Vagina (tissue), 2 donors: Measurements from ENCODE around the gene NELL1.

Experiments used
- POLR2A ChIP-seq, 2 donors: fragments of 450-650 bp; IDR thresholded peaks; one replicate each; pipeline ENCODE4 v1.6.1; 2017; ENCODE audit warnings: antibody characterized with exemption in 2 of 2, mild to moderate bottlenecking in 2 of 2, moderate library complexity in 2 of 2
- POLR2AphosphoS5 ChIP-seq, 2 donors: sonication (generic); formaldehyde crosslinking; IDR thresholded peaks; one replicate each; pipeline ENCODE4 v1.9.0; 2017; ENCODE audit warnings: antibody characterized with exemption in 2 of 2, mild to moderate bottlenecking in 2 of 2, low read depth in 1 of 2; ENCODE audit not compliant: insufficient read depth in 1 of 2
- TF ChIP-seq, protein P1 (sequence below), 3 experiments: fragments of 450-650 bp in 2 of 3; fragments of 200-600 bp in 1 of 3; sonication (generic) in 1 of 3; IDR thresholded peaks; one replicate each; pipeline ENCODE4 v1.5.1; 2017 to 2019; ENCODE audit warnings: antibody characterized with exemption in 3 of 3, mild to moderate bottlenecking in 2 of 3, moderate library complexity in 2 of 3

DNA sequence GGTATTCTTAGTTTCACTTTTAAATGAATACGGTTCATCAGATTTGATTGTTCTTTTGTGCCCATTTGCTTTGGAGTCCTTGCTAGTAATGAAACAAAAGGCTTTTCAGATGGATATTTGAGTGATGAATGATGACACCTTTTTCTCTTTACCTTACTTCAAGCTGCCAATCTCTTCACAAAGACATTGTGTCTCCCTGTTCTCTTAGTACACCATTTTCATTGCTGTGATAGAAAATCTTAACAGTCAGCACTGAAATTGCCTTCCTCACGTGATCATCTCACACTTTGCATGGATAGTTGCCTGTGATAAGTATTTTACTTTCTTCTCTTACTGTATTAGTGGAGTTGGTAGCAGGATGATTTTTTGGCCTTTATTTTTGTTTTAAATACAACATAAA lies 396.6 kb downstream of the NELL1 start:
- no peak for TF ChIP-seq POLR2A (IDR thresholded peaks at IDR 0.05)
- TF ChIP-seq, protein P1, sequence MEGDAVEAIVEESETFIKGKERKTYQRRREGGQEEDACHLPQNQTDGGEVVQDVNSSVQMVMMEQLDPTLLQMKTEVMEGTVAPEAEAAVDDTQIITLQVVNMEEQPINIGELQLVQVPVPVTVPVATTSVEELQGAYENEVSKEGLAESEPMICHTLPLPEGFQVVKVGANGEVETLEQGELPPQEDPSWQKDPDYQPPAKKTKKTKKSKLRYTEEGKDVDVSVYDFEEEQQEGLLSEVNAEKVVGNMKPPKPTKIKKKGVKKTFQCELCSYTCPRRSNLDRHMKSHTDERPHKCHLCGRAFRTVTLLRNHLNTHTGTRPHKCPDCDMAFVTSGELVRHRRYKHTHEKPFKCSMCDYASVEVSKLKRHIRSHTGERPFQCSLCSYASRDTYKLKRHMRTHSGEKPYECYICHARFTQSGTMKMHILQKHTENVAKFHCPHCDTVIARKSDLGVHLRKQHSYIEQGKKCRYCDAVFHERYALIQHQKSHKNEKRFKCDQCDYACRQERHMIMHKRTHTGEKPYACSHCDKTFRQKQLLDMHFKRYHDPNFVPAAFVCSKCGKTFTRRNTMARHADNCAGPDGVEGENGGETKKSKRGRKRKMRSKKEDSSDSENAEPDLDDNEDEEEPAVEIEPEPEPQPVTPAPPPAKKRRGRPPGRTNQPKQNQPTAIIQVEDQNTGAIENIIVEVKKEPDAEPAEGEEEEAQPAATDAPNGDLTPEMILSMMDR (IDR thresholded peaks at IDR 0.05) = no peak
- TF ChIP-seq POLR2AphosphoS5 (IDR thresholded peaks at IDR 0.05; ENCODE audit: insufficient read depth in 1 of 2, low read depth in 1 of 2) = no peak
